GM21360 (cell line): ENCODE measurements around the gene SSUH2.

Experiments used
- ATAC-seq: cut with Tn5 transposase; IDR thresholded peaks from one replicate; pipeline ENCODE4 v1.9.1; 2021; ENCODE audit warnings: mild to moderate bottlenecking, moderate library complexity; ENCODE audit not compliant: unreplicated experiment

SSUH2 gene

GRCh38 chr3:8642001-8642400 lies 2.6 kb downstream of the SSUH2 start:
- ATAC-seq: no peak

GRCh38 chr3:8641472-8641871 lies 3.1 kb downstream of the SSUH2 start:
- ATAC-seq: no peak

- no peak for ATAC-seq
Observed at GRCh38 chr3:8640223-8640622, 4.4 kb downstream of the SSUH2 start.

GRCh38 chr3:8639659-8640000 lies 5.0 kb downstream of the SSUH2 start:
- no peak for ATAC-seq

GRCh38 chr3:8638994-8639658 lies 5.5 kb downstream of the SSUH2 start:
- no peak for ATAC-seq

GRCh38 chr3:8637348-8637747 lies 7.2 kb downstream of the SSUH2 start:
- no peak for ATAC-seq

- ATAC-seq: no peak
Observed at GRCh38 chr3:8635631-8636030, 9.0 kb downstream of the SSUH2 start.

GRCh38 chr3:8635125-8635524 lies 9.5 kb downstream of the SSUH2 start:
- ATAC-seq: no peak

GRCh38 chr3:8632402-8633237 lies 12.0 kb downstream of the SSUH2 start:
- no peak for ATAC-seq

- ATAC-seq: no peak
Observed at GRCh38 chr3:8631661-8632060, 12.9 kb downstream of the SSUH2 start.

GRCh38 chr3:8629151-8630021 lies 15.2 kb downstream of the SSUH2 start:
- peak; percentile 70 for ATAC-seq

- no peak for ATAC-seq
Observed at GRCh38 chr3:8627949-8628348, 16.6 kb downstream of the SSUH2 start.

- ATAC-seq: no peak
Observed at GRCh38 chr3:8627201-8627940, 17.2 kb downstream of the SSUH2 start.

- no peak for ATAC-seq
Observed at GRCh38 chr3:8625991-8626390, 18.6 kb downstream of the SSUH2 start.

- ATAC-seq: no peak
Observed at GRCh38 chr3:8624612-8625011, 20.0 kb downstream of the SSUH2 start.

GRCh38 chr3:8623741-8624140 lies 20.9 kb downstream of the SSUH2 start:
- no peak for ATAC-seq

GRCh38 chr3:8622873-8623691 lies 21.5 kb downstream of the SSUH2 start:
- ATAC-seq: peak; percentile 87

GRCh38 chr3:8621872-8622271 lies 22.7 kb downstream of the SSUH2 start:
- ATAC-seq: no peak

GRCh38 chr3:8621141-8621540 lies 23.5 kb downstream of the SSUH2 start:
- no peak for ATAC-seq

GRCh38 chr3:8619548-8619947 lies 25.1 kb downstream of the SSUH2 start:
- ATAC-seq: no peak
